Esophagus muscularis mucosa (tissue), 4 donors: ENCODE results near the gene KLHL30.

Experiments
- EP300 ChIP-seq: sonication (generic); formaldehyde crosslinking; IDR thresholded peaks from one replicate; pipeline ENCODE4 v1.6.1; 2017; ENCODE audit warnings: antibody characterized with exemption
- POLR2A ChIP-seq: fragments of 450-650 bp; IDR thresholded peaks from one replicate; pipeline ENCODE4 v1.6.1; 2017; ENCODE audit warnings: antibody characterized with exemption, moderate library complexity, mild to moderate bottlenecking, low read depth
- TF ChIP-seq, protein P1 (sequence below), 3 experiments: fragments of 200-600 bp in 2 of 3; fragments of 450-650 bp in 1 of 3; sonication (generic) in 2 of 3; IDR thresholded peaks; one replicate each; pipeline ENCODE4 v1.5.1; 2017 to 2019; ENCODE audit warnings: antibody characterized with exemption in 3 of 3, mild to moderate bottlenecking in 2 of 3, moderate library complexity in 1 of 3

DNA sequence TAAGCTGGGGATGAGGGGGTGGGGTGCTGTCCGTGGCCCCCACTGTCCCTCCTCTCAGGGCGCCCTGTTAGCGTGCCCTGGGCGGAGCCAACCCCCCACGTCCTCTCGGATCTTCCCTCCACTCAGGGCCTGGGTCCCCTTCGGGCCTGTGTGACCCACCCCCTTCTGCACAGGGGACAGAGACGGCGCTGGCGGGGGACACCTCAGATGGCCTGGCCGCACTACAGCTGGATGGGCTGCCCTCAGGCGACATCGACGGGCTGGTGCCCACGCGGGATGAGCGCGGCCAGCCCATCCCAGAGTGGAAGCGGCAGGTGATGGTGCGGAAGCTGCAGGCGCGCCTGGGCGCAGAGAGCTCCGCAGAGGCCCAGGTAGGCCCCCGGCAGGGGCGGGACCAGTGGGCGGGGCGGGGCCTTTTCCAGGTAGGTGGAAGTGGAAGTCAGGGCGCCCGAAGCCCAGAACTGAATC, 9.9 kb upstream of the KLHL30 start:
- no peak for TF ChIP-seq POLR2A
- no peak for TF ChIP-seq EP300
- TF ChIP-seq, protein P1, sequence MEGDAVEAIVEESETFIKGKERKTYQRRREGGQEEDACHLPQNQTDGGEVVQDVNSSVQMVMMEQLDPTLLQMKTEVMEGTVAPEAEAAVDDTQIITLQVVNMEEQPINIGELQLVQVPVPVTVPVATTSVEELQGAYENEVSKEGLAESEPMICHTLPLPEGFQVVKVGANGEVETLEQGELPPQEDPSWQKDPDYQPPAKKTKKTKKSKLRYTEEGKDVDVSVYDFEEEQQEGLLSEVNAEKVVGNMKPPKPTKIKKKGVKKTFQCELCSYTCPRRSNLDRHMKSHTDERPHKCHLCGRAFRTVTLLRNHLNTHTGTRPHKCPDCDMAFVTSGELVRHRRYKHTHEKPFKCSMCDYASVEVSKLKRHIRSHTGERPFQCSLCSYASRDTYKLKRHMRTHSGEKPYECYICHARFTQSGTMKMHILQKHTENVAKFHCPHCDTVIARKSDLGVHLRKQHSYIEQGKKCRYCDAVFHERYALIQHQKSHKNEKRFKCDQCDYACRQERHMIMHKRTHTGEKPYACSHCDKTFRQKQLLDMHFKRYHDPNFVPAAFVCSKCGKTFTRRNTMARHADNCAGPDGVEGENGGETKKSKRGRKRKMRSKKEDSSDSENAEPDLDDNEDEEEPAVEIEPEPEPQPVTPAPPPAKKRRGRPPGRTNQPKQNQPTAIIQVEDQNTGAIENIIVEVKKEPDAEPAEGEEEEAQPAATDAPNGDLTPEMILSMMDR (IDR thresholded peaks at IDR 0.05) = no peak
